Uterus (tissue), 4 donors: ENCODE data around the gene CPE. TPM values are rescaled to one million over a fixed set of nuclear protein-coding genes. Genes with fewer than 3 reads are reported as not detected.

Source experiments
- DNase-seq, 2 donors: peaks; one replicate each; pipeline ENCODE4 v3.0.0-alpha.2; 2019 to 2020
- H3K27ac ChIP-seq, 2 donors: fragments of 200-600 bp; sonication (generic); 1 replicate in 1 of 2; 2 replicates in 1 of 2; pipeline ENCODE4 v1.5.1; 2016 to 2018
- H3K27me3 ChIP-seq, 2 donors: fragments of 200-600 bp; sonication (generic); one replicate each; pipeline ENCODE4 v1.5.1; 2018 to 2019; ENCODE audit warnings: control low read depth in 1 of 2
- H3K36me3 ChIP-seq, 2 donors: fragments of 200-600 bp; sonication (generic); one replicate each; pipeline ENCODE4 v1.5.1; 2019; ENCODE audit warnings: control low read depth in 1 of 2
- H3K4me1 ChIP-seq, 2 donors: fragments of 200-600 bp; sonication (generic); one replicate each; pipeline ENCODE4 v1.5.1; 2018 to 2019; ENCODE audit warnings: control low read depth in 1 of 2
- H3K4me3 ChIP-seq, 2 donors: fragments of 200-600 bp; sonication (generic); 1 replicate in 1 of 2; 2 replicates in 1 of 2; pipeline ENCODE4 v1.5.1; 2018 to 2019; ENCODE audit warnings: mild to moderate bottlenecking in 1 of 2
- H3K9me3 ChIP-seq, 2 donors: fragments of 200-600 bp; sonication (generic); one replicate each; pipeline ENCODE4 v1.5.1; 2019; ENCODE audit warnings: control low read depth in 1 of 2
- CTCF ChIP-seq, 4 experiments: fragments of 200-600 bp in 2 of 4; fragments of 450-650 bp in 2 of 4; sonication (generic) in 2 of 4; IDR thresholded peaks; one replicate each; pipeline ENCODE4 v1.5.1; 2016 to 2019; ENCODE audit warnings: antibody characterized with exemption in 4 of 4, mild to moderate bottlenecking in 2 of 4, moderate library complexity in 1 of 4
- POLR2A ChIP-seq, 2 donors: fragments of 450-650 bp; IDR thresholded peaks; one replicate each; pipeline ENCODE4 v1.6.1; 2016; ENCODE audit warnings: antibody characterized with exemption in 2 of 2, mild to moderate bottlenecking in 1 of 2, moderate library complexity in 1 of 2
- intact Hi-C: fragments of 100-400 bp; cut with DNase I; formaldehyde crosslinking; loops from one replicate; pipeline ENCODE4 v1.15.1; 2023; ENCODE audit warnings: low total_unique reads
- total RNA-seq, 4 donors: library from RNA; depleted of rRNA in 3 of 4; stranded (reverse); fragments of >200 nt in 3 of 4; gene quantifications; one replicate each; pipeline versions ENCODE4 v1.1.0 to v1.2.4, GENCODE V29; 2014 to 2023
- donor health status: DM: yes; HTN: yes; CAD: no.

CPE gene
- total RNA-seq, 4 donors from 2014 or later = 85.0 to 395 (median 129) TPM

- TF ChIP-seq POLR2A (IDR thresholded peaks at IDR 0.05) (no peak), CTCF (IDR thresholded peaks at IDR 0.05) (no peak)
- H3K4me3 ChIP-seq = no peak overlapping the region
- DNase-seq = no peak
- H3K36me3 ChIP-seq = no peaks in the 10 kb centered on the region
- H3K27ac ChIP-seq = no peak overlapping the region
- intact Hi-C loops = no loop called here
- no peaks in the 10 kb centered on the region for H3K4me1 ChIP-seq
- H3K27me3 ChIP-seq = no peaks in the 10 kb centered on the region
- no peaks in the 10 kb centered on the region for H3K9me3 ChIP-seq
These were observed 125.4 kb downstream of the CPE start for GRCh38 chr4:165504184-165504583.

- H3K4me3 ChIP-seq = no peak overlapping the region
- TF ChIP-seq POLR2A (IDR thresholded peaks at IDR 0.05) = no peak
- no peak for TF ChIP-seq CTCF (IDR thresholded peaks at IDR 0.05)
- no peaks in the 10 kb centered on the region for H3K9me3 ChIP-seq
- DNase-seq = no peak
- intact Hi-C loops = no loop called here
- H3K36me3 ChIP-seq = no peaks in the 10 kb centered on the region
- no peaks in the 10 kb centered on the region for H3K4me1 ChIP-seq
- H3K27me3 ChIP-seq = no peaks in the 10 kb centered on the region
- no peak overlapping the region for H3K27ac ChIP-seq
These were observed 127.4 kb downstream of the CPE start for GRCh38 chr4:165505958-165506837.

GRCh38 chr4:165506849-165507248 lies 128.0 kb downstream of the CPE start:
- Histone ChIP-seq H3K27ac (no peak overlapping the region), H3K4me3 (no peak overlapping the region), H3K9me3 (no peaks in the 10 kb centered on the region), H3K27me3 (no peaks in the 10 kb centered on the region), H3K4me1 (no peaks in the 10 kb centered on the region), H3K36me3 (no peaks in the 10 kb centered on the region)
- no peak for DNase-seq
- intact Hi-C loops = no loop called here
- no peak for TF ChIP-seq CTCF (IDR thresholded peaks at IDR 0.05)
- no peak for TF ChIP-seq POLR2A (IDR thresholded peaks at IDR 0.05)

- DNase-seq = no peak
These were observed 128.6 kb downstream of the CPE start for GRCh38 chr4:165507381-165507780.

More at GRCh38 chr4:165507381-165507780, 128.6 kb downstream of the CPE start:
- Histone ChIP-seq H3K36me3 (no peaks in the 10 kb centered on the region), H3K4me1 (no peaks in the 10 kb centered on the region), H3K27ac (no peak overlapping the region), H3K9me3 (no peaks in the 10 kb centered on the region), H3K27me3 (no peaks in the 10 kb centered on the region), H3K4me3 (no peak overlapping the region)
- intact Hi-C loops = no loop called here
- no peak for TF ChIP-seq POLR2A (IDR thresholded peaks at IDR 0.05)
- no peak for TF ChIP-seq CTCF (IDR thresholded peaks at IDR 0.05)
